Endothelial cell of umbilical vein (primary cell): ENCODE data around the gene GALNT14. TPM values are rescaled to one million over a fixed set of nuclear protein-coding genes. Genes with fewer than 3 reads are reported as not detected.
"Not testable (repeated sequence)": the region's sequence is repeated elsewhere in the genome, so short reads cannot be mapped to it uniquely, and the experiment has no call there.

Experiments
- BruUV-seq: library from RNA; stranded (reverse); fragments of 400-500 nt; replicated peaks from 2 replicates; lab custom pipeline; 2021; lab: Mats Ljungman, UMichigan
- CTCF ChIA-PET: fragments of 300-600, 350-600 bp; sonication (Branson Sonifier 250); formaldehyde crosslinking; loops from one replicate; lab custom pipeline; 2021; ENCODE audit warnings: antibody characterized with exemption, inconsistent platforms; lab: Charles Lee
- POLR2A ChIA-PET: fragments of 300-600, 350-600 bp; sonication (Branson Sonifier 250); formaldehyde crosslinking; loops from one replicate; lab custom pipeline; 2021; ENCODE audit warnings: antibody characterized with exemption, inconsistent platforms; lab: Charles Lee
- DNase-seq: peaks from one replicate; pipeline ENCODE4 v3.0.0-alpha.2; 2011; ENCODE audit warnings: low read depth, low spot score
- FAIRE-seq: peaks from 2 replicates; lab custom pipeline; 2011; peaks lifted over from hg19 to GRCh38; lab: Jason Lieb, UNC
- H2AFZ ChIP-seq: 2 replicates; pipeline ENCODE4 v1.6.0; 2012; ENCODE audit warnings: low read depth, low read length, control low read depth, inconsistent platforms
- H3K27ac ChIP-seq: 2 replicates; pipeline ENCODE4 v1.5.1; 2011; ENCODE audit warnings: low read depth, mild to moderate bottlenecking, control low read depth, low read length, moderate library complexity; ENCODE audit not compliant: insufficient read depth
- H3K27me3 ChIP-seq, 2 experiments: 2 replicates each; pipeline versions ENCODE4 v1.6.0 to v1.6.1; 2011; ENCODE audit warnings: low read length in 2 of 2, mixed read lengths in 1 of 2; ENCODE audit not compliant: control insufficient read depth in 2 of 2, insufficient read depth in 2 of 2
- H3K36me3 ChIP-seq, 2 experiments: 2 replicates in 1 of 2; 3 replicates in 1 of 2; pipeline ENCODE4 v1.5.1; 2011; ENCODE audit warnings: low read length in 2 of 2, mild to moderate bottlenecking in 1 of 2, moderate library complexity in 1 of 2; ENCODE audit not compliant: control insufficient read depth in 2 of 2, insufficient read depth in 2 of 2; ENCODE audit errors: extremely low read depth in 1 of 2
- H3K4me1 ChIP-seq: 3 replicates; pipeline ENCODE4 v1.5.1; 2011; ENCODE audit warnings: mild to moderate bottlenecking, low read length; ENCODE audit not compliant: control insufficient read depth, insufficient read depth; ENCODE audit errors: extremely low read depth
- H3K4me2 ChIP-seq: 2 replicates; pipeline ENCODE4 v1.6.1; 2011; ENCODE audit warnings: low read length, control low read depth, mixed read lengths; ENCODE audit not compliant: insufficient read depth
- H3K4me3 ChIP-seq, 3 experiments: fragments of 200-600 bp in 1 of 3; sonication (generic), shearing (Covaris generic) in 1 of 3; replicated peaks in 1 of 3; 2 replicates each; pipeline ENCODE4 v1.5.1; 2011 to 2016; ENCODE audit warnings: control low read depth in 3 of 3, low read length in 3 of 3, mild to moderate bottlenecking in 2 of 3, inconsistent platforms in 1 of 3, low read depth in 1 of 3, moderate library complexity in 1 of 3; ENCODE audit not compliant: insufficient read depth in 1 of 3
- H3K79me2 ChIP-seq: 2 replicates; pipeline ENCODE4 v1.6.0; 2012; ENCODE audit warnings: low read length, inconsistent platforms; ENCODE audit not compliant: control insufficient read depth, insufficient read depth
- H3K9ac ChIP-seq: replicated peaks from 2 replicates; pipeline ENCODE3; 2011; ENCODE audit warnings: low read length, control low read depth; ENCODE audit not compliant: insufficient read depth; ENCODE audit errors: extremely low read depth
- H3K9me1 ChIP-seq: replicated peaks from 3 replicates; pipeline ENCODE4 v1.6.0; 2011; ENCODE audit warnings: mild to moderate bottlenecking, low read length; ENCODE audit not compliant: control insufficient read depth, insufficient read depth; ENCODE audit errors: extremely low read depth
- H3K9me3 ChIP-seq: replicated peaks from 2 replicates; pipeline ENCODE4 v1.5.1; 2012; ENCODE audit warnings: low read length, inconsistent platforms; ENCODE audit not compliant: control insufficient read depth, insufficient read depth
- H4K20me1 ChIP-seq: replicated peaks from 2 replicates; pipeline ENCODE3; 2011; ENCODE audit warnings: mild to moderate bottlenecking, low read length; ENCODE audit not compliant: control insufficient read depth, insufficient read depth; ENCODE audit errors: extremely low read depth
- EZH2 ChIP-seq: IDR thresholded peaks from 2 replicates; pipeline ENCODE4 v1.6.1; 2012; ENCODE audit warnings: borderline replicate concordance, low read depth, mild to moderate bottlenecking, moderate library complexity, low read length, inconsistent platforms; ENCODE audit not compliant: severe bottlenecking
- GATA2 ChIP-seq: IDR thresholded peaks from 2 replicates; pipeline ENCODE4 v1.7.0; 2011; ENCODE audit warnings: low read depth, mild to moderate bottlenecking, moderate library complexity, mixed read lengths, low read length; ENCODE audit not compliant: insufficient read length, insufficient read depth
- JUN ChIP-seq: IDR thresholded peaks from 2 replicates; pipeline ENCODE4 v1.6.1; 2011; ENCODE audit warnings: borderline replicate concordance, low read depth; ENCODE audit not compliant: insufficient read length, insufficient read depth
- MAX ChIP-seq: IDR thresholded peaks from 2 replicates; pipeline ENCODE4 v1.6.1; 2011; ENCODE audit not compliant: insufficient read depth, insufficient read length
- POLR2AphosphoS5 ChIP-seq: IDR thresholded peaks from 2 replicates; pipeline ENCODE4 v1.6.1; 2012; ENCODE audit warnings: low read depth, mild to moderate bottlenecking, control low read depth, low read length, moderate library complexity; ENCODE audit not compliant: insufficient read depth
- dilution Hi-C: fragments of 300-500 bp; cut with MboI; formaldehyde crosslinking; loops from one replicate; pipeline ENCODE4 v1.15.0; 2019; ENCODE audit warnings: low sequenced_read_pairs; ENCODE audit not compliant: extremely low pct_ligation_motif_present
- intact Hi-C: fragments of 100-400 bp; cut with micrococcal nuclease; formaldehyde crosslinking; loops from one replicate; pipeline ENCODE4 v1.10.0; 2022
- polyA plus RNA-seq, 4 experiments: library from polyadenylated mRNA; depleted of rRNA in 3 of 4; stranded (reverse) in 3 of 4; unstranded in 1 of 4; fragments of >200 nt; gene quantifications; 2 replicates each; pipeline versions ENCODE4 v1.2.1 to v1.2.3, GENCODE V29; 2011 to 2012; ENCODE audit warnings: missing spikeins in 1 of 4
- total RNA-seq: library from RNA; stranded (reverse); gene quantifications from 2 replicates; pipeline ENCODE4 v1.2.3, GENCODE V29; 2021

Gene GALNT14
- total and polyA plus RNA-seq, 2 donors (not counting 3 experiments of a cell fraction or from before 2014, with no cell fraction given): 0.04 to 0.40 TPM

GRCh38 chr2:31187166-31187565, 48.9 kb upstream of the GALNT14 start:
- no peaks in the 10 kb centered on the region for H4K20me1 ChIP-seq
- no peaks in the 10 kb centered on the region for H3K9me1 ChIP-seq
- dilution Hi-C loops (no loop called here), intact Hi-C loops (no loop called here)
- H3K27ac ChIP-seq: no peak overlapping the region
- H3K4me2 ChIP-seq: no peak overlapping the region
- no TSS peak for BruUV-seq
- ChIA-PET POLR2A (no interaction called here), CTCF (no interaction called here)
- no peak for TF ChIP-seq EZH2
- no peak for TF ChIP-seq GATA2
- TF ChIP-seq MAX: no peak
- no peak for TF ChIP-seq JUN
- no peak for TF ChIP-seq POLR2AphosphoS5
- no peaks in the 10 kb centered on the region for H3K4me1 ChIP-seq
- FAIRE-seq: no peak
- no peaks in the 10 kb centered on the region for H3K9me3 ChIP-seq
- no peaks in the 10 kb centered on the region for H3K79me2 ChIP-seq
- H2AFZ ChIP-seq: no peak overlapping the region
- H3K36me3 ChIP-seq: no peaks in the 10 kb centered on the region
- H3K27me3 ChIP-seq: no peaks in the 10 kb centered on the region
- H3K4me3 ChIP-seq: no peak overlapping the region
- no peak overlapping the region for H3K9ac ChIP-seq
- DNase-seq: no peak

- H3K79me2 ChIP-seq, H3K9ac ChIP-seq, H3K4me3 ChIP-seq, H3K9me1 ChIP-seq, intact Hi-C loops, dilution Hi-C loops, H3K36me3 ChIP-seq, POLR2A ChIA-PET, H4K20me1 ChIP-seq, H3K27ac ChIP-seq, H3K9me3 ChIP-seq, H2AFZ ChIP-seq, BruUV-seq, CTCF ChIA-PET, H3K4me2 ChIP-seq, FAIRE-seq, DNase-seq, H3K27me3 ChIP-seq, H3K4me1 ChIP-seq: not testable (repeated sequence)
Observed at GRCh38 chr2:31183973-31184372, 45.7 kb upstream of the GALNT14 start.
